Mucosa of rectum (tissue), 2 donors: Measurements from ENCODE around the gene CSNK2A2.
A peak's percentile ranks its signal among the peaks of the same experiment; 100 is the strongest.

ENCODE experiments used
- H3K27ac ChIP-seq, 2 donors: one replicate each; pipeline ENCODE4 v1.7.0; 2013; ENCODE audit warnings: inconsistent platforms in 2 of 2, low read depth in 2 of 2, low read length in 2 of 2
- H3K27me3 ChIP-seq, 2 donors: one replicate each; pipeline ENCODE4 v1.7.0; 2013; ENCODE audit warnings: low read length in 2 of 2; ENCODE audit not compliant: control insufficient read depth in 2 of 2, insufficient read depth in 2 of 2
- H3K36me3 ChIP-seq, 2 donors: one replicate each; pipeline ENCODE4 v1.7.0; 2013; ENCODE audit warnings: low read length in 2 of 2; ENCODE audit not compliant: control insufficient read depth in 2 of 2, insufficient read depth in 2 of 2
- H3K4me1 ChIP-seq, 2 donors: one replicate each; pipeline ENCODE4 v1.7.0; 2013; ENCODE audit warnings: low read length in 2 of 2, mild to moderate bottlenecking in 1 of 2; ENCODE audit not compliant: control insufficient read depth in 2 of 2, insufficient read depth in 2 of 2
- H3K4me3 ChIP-seq, 2 donors: one replicate each; pipeline ENCODE4 v1.7.0; 2013; ENCODE audit warnings: low read length in 2 of 2
- H3K9ac ChIP-seq, 2 donors: one replicate each; pipeline ENCODE4 v1.7.0; 2013; ENCODE audit warnings: low read length in 2 of 2, low read depth in 1 of 2, mild to moderate bottlenecking in 1 of 2
- H3K9me3 ChIP-seq, 2 donors: one replicate each; pipeline ENCODE4 v1.7.0; 2013; ENCODE audit warnings: low read length in 2 of 2; ENCODE audit not compliant: control insufficient read depth in 2 of 2
- donor health status: healthy.
- donor health status: Normal muscosa, but diverticular disease.

The CSNK2A2 gene

GRCh38 chr16:58198022-58198683 is at the start of gene CSNK2A2:
CSNK2A2 (minus strand) TSS chr16:58198106; CDS start chr16:58197736, 370 bp downstream.
- Histone ChIP-seq H3K4me3 (peak within 1 kb of the TSS; percentile 76 to 83), H3K9me3 (no peaks in the 10 kb centered on the region), H3K4me1 (peaks cover 10 to 12% of the 10 kb centered on the region in 2 donors), H3K27me3 (no peaks in the 10 kb centered on the region), H3K9ac (peak within 1 kb of the TSS; percentile 72 to 77), H3K36me3 (peaks cover 7 to 31% of the 10 kb centered on the region in 2 donors), H3K27ac (no peak within 1 kb of the TSS)

- no peaks in the 10 kb centered on the region for H3K9me3 ChIP-seq
- H3K36me3 ChIP-seq, result no peaks in the 10 kb centered on the region
- no peak overlapping the region for H3K27ac ChIP-seq
- no peaks in the 10 kb centered on the region for H3K4me1 ChIP-seq
- H3K9ac ChIP-seq, result no peak overlapping the region
- no peaks in the 10 kb centered on the region for H3K27me3 ChIP-seq
- H3K4me3 ChIP-seq, result no peak overlapping the region
Observed at GRCh38 chr16:58243528-58244004, 45.7 kb upstream of the CSNK2A2 start.

GRCh38 chr16:58236831-58237230 is 38.9 kb upstream of the CSNK2A2 start:
- no peak overlapping the region for H3K27ac ChIP-seq
- H3K4me1 ChIP-seq, result peaks cover 2 to 4% of the 10 kb centered on the region in 2 donors
- no peaks in the 10 kb centered on the region for H3K27me3 ChIP-seq
- no peaks in the 10 kb centered on the region for H3K36me3 ChIP-seq
- H3K9me3 ChIP-seq, result no peaks in the 10 kb centered on the region
- H3K9ac ChIP-seq, result no peak overlapping the region
- H3K4me3 ChIP-seq, result no peak overlapping the region

GRCh38 chr16:58236231-58236690 is 38.4 kb upstream of the CSNK2A2 start:
- H3K9me3 ChIP-seq, result no peaks in the 10 kb centered on the region
- H3K9ac ChIP-seq, result peak overlapping the region in 1 of 2 donors; percentile 36
- H3K27ac ChIP-seq, result no peak overlapping the region
- H3K36me3 ChIP-seq, result no peaks in the 10 kb centered on the region
- H3K4me1 ChIP-seq, result peaks cover 2 to 4% of the 10 kb centered on the region in 2 donors
- no peaks in the 10 kb centered on the region for H3K27me3 ChIP-seq
- peak overlapping the region; percentile 73 to 79 for H3K4me3 ChIP-seq

GRCh38 chr16:58235663-58236062 is 37.8 kb upstream of the CSNK2A2 start:
- H3K36me3 ChIP-seq, result no peaks in the 10 kb centered on the region
- H3K4me1 ChIP-seq, result peaks cover 2 to 4% of the 10 kb centered on the region in 2 donors
- no peaks in the 10 kb centered on the region for H3K27me3 ChIP-seq
- H3K27ac ChIP-seq, result no peak overlapping the region
- no peaks in the 10 kb centered on the region for H3K9me3 ChIP-seq
- no peak overlapping the region for H3K4me3 ChIP-seq
- H3K9ac ChIP-seq, result no peak overlapping the region

- no peak overlapping the region for H3K27ac ChIP-seq
Observed at GRCh38 chr16:58234831-58235595, 37.1 kb upstream of the CSNK2A2 start.

GRCh38 chr16:58230259-58230658 is 32.4 kb upstream of the CSNK2A2 start:
- Histone ChIP-seq H3K4me1 (no peaks in the 10 kb centered on the region), H3K27ac (no peak overlapping the region), H3K9me3 (no peaks in the 10 kb centered on the region), H3K36me3 (no peaks in the 10 kb centered on the region), H3K9ac (no peak overlapping the region), H3K4me3 (no peak overlapping the region), H3K27me3 (no peaks in the 10 kb centered on the region)

More at GRCh38 chr16:58234831-58235595, 37.1 kb upstream of the CSNK2A2 start:
- Histone ChIP-seq H3K4me1 (peaks cover 2 to 4% of the 10 kb centered on the region in 2 donors), H3K4me3 (no peak overlapping the region), H3K27me3 (no peaks in the 10 kb centered on the region), H3K9ac (no peak overlapping the region), H3K36me3 (no peaks in the 10 kb centered on the region), H3K9me3 (no peaks in the 10 kb centered on the region)

- Histone ChIP-seq H3K9ac (no peak overlapping the region), H3K27ac (no peak overlapping the region), H3K27me3 (no peaks in the 10 kb centered on the region), H3K4me1 (no peaks in the 10 kb centered on the region), H3K4me3 (no peak overlapping the region), H3K9me3 (no peaks in the 10 kb centered on the region), H3K36me3 (no peaks in the 10 kb centered on the region)
Observed at GRCh38 chr16:58226790-58227189, 28.9 kb upstream of the CSNK2A2 start.

GRCh38 chr16:58225965-58226602 is 28.2 kb upstream of the CSNK2A2 start:
- Histone ChIP-seq H3K36me3 (no peaks in the 10 kb centered on the region), H3K27ac (no peak overlapping the region), H3K9ac (no peak overlapping the region), H3K4me3 (no peak overlapping the region), H3K9me3 (no peaks in the 10 kb centered on the region), H3K4me1 (no peaks in the 10 kb centered on the region), H3K27me3 (no peaks in the 10 kb centered on the region)
